Measurements from ENCODE around the gene FLOT1. TPM values are rescaled to one million over a fixed set of nuclear protein-coding genes. Genes with fewer than 3 reads are reported as not detected.

Gene FLOT1
- total and polyA plus RNA-seq, 2 of the 4 experiments (the other 2 are of a cell fraction) = 96.2 to 162 TPM

GRCh38 chr6:30705620-30706019 is 36.9 kb downstream of the FLOT1 start:
- CTCF ChIA-PET = no interaction called here
- WGBS, 2 experiments (ENCODE audit: extremely low coverage in 2 of 2, insufficient read length in 1 of 2) = no CpG with 5 or more reads among the region's 4 CpGs
- no peak overlapping the region for H4K8ac ChIP-seq (ENCODE audit: low read depth in 2 of 2, low read length in 2 of 2)

More at GRCh38 chr6:30705620-30706019, 36.9 kb downstream of the FLOT1 start:
- H2BK20ac ChIP-seq (ENCODE audit: low read depth, low read length) = no peak overlapping the region
- H3K23ac ChIP-seq (ENCODE audit: low read depth, low read length) = no peak overlapping the region
- H3K18ac ChIP-seq (ENCODE audit: low read depth, low read length) = no peak overlapping the region
- no peak overlapping the region for H3K9ac ChIP-seq (ENCODE audit: low read depth, low read length)
- no peaks in the 10 kb centered on the region for H3K27me3 ChIP-seq (ENCODE audit: control insufficient read depth, insufficient read depth, low read length)
- DNase-seq (no peak), ATAC-seq (ENCODE audit: low read depth) (no peak)
- no peak overlapping the region for H4K91ac ChIP-seq (ENCODE audit: insufficient read depth, low read depth, low read length)
- no TSS peak for BruUV-seq (replicated peaks)
- no peaks in the 10 kb centered on the region for H3K4me1 ChIP-seq (ENCODE audit: control insufficient read depth, insufficient read depth, low read length)
- H2AK5ac ChIP-seq (ENCODE audit: low read depth, low read length) = no peak overlapping the region
- in situ Hi-C loops (cut with MboI; ENCODE audit: low sequenced_read_pairs) (no loop called here), dilution Hi-C loops (cut with HindIII; ENCODE audit: low sequenced_read_pairs, unreplicated experiment) (no loop called here), intact Hi-C loops (cut with micrococcal nuclease) (no loop called here)
- H2BK120ac ChIP-seq (ENCODE audit: low read depth, low read length) = no peak overlapping the region
- H2AFZ ChIP-seq (replicated peaks; ENCODE audit: low read length, poor library complexity) = no peak overlapping the region
- H2BK5ac ChIP-seq (ENCODE audit: low read depth, low read length, poor library complexity, severe bottlenecking) = no peak overlapping the region
- no peaks in the 10 kb centered on the region for H4K20me1 ChIP-seq (ENCODE audit: insufficient read depth, low read length)
- no peak overlapping the region for H2BK15ac ChIP-seq (ENCODE audit: low read depth, low read length)
- H3K9me3 ChIP-seq (ENCODE audit: control insufficient read depth, insufficient read depth, low read length) = no peaks in the 10 kb centered on the region
- no peak overlapping the region for H3K14ac ChIP-seq (replicated peaks; ENCODE audit: low read depth, low read length)
- H3K56ac ChIP-seq (ENCODE audit: extremely low read depth, insufficient read depth, low read length) = no peak overlapping the region
- no peak overlapping the region for H3K27ac ChIP-seq (ENCODE audit: insufficient read depth, low read length)
- POLR2A ChIA-PET (ENCODE audit: unreplicated experiment) = no interaction called here
- no peak overlapping the region for H3K4me2 ChIP-seq (ENCODE audit: low read depth, low read length)
- no peaks in the 10 kb centered on the region; the same call in 1 of the 2 replicates for H3K9me1 ChIP-seq (ENCODE audit: insufficient read depth, low read length)
- no peaks in the 10 kb centered on the region for H3K79me1 ChIP-seq (ENCODE audit: low read depth in 1 of 2, low read length in 2 of 2)
- no peak overlapping the region for H2AK9ac ChIP-seq (replicated peaks; ENCODE audit: low read depth, low read length, poor library complexity)
- H3K36me3 ChIP-seq (ENCODE audit: control insufficient read depth, insufficient read depth, low read length) = peaks cover 31% of the 10 kb centered on the region
- no peak overlapping the region for H3K4me3 ChIP-seq (ENCODE audit: insufficient read depth, low read depth, low read length)
- H4K5ac ChIP-seq (ENCODE audit: low read depth, low read length) = no peak overlapping the region
- TF ChIP-seq, protein P1, sequence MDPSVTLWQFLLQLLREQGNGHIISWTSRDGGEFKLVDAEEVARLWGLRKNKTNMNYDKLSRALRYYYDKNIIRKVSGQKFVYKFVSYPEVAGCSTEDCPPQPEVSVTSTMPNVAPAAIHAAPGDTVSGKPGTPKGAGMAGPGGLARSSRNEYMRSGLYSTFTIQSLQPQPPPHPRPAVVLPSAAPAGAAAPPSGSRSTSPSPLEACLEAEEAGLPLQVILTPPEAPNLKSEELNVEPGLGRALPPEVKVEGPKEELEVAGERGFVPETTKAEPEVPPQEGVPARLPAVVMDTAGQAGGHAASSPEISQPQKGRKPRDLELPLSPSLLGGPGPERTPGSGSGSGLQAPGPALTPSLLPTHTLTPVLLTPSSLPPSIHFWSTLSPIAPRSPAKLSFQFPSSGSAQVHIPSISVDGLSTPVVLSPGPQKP (IDR thresholded peaks at IDR 0.05; ENCODE audit: borderline replicate concordance, low read depth, low read length) = no peak
- no peak for TF ChIP-seq RCOR1 (IDR thresholded peaks at IDR 0.05; ENCODE audit: insufficient replicate concordance, low read length)
- TF ChIP-seq CEBPB (IDR thresholded peaks at IDR 0.05; ENCODE audit: low read depth, low read length) = no peak
- H3K4ac ChIP-seq (ENCODE audit: low read depth, low read length) = no peak overlapping the region
